Fibroblast of mammary gland (primary cell): ENCODE results near the gene MARCHF9.
A peak's percentile ranks its signal among the peaks of the same experiment; 100 is the strongest.

Experiments used
- DNase-seq: peaks from one replicate; pipeline ENCODE4 v3.0.0-alpha.2; 2010; ENCODE audit warnings: low read depth
- H3K4me3 ChIP-seq: 2 replicates; pipeline ENCODE4 v1.5.1; 2011; ENCODE audit warnings: low read depth, mild to moderate bottlenecking, low read length, moderate library complexity; ENCODE audit not compliant: control insufficient read depth
- CTCF ChIP-seq: conservative IDR thresholded peaks from 2 replicates; pipeline ENCODE4 v1.5.1; 2011; ENCODE audit warnings: low read depth, low read length, inconsistent platforms; ENCODE audit not compliant: control insufficient read depth, insufficient read depth

The MARCHF9 gene

GRCh38 chr12:57803319-57803893, 48.5 kb downstream of the MARCHF9 start:
- H3K4me3 ChIP-seq = no peak overlapping the region
- TF ChIP-seq CTCF = peak; percentile 86
- peak; percentile 51 for DNase-seq

GRCh38 chr12:57806677-57807076, 51.8 kb downstream of the MARCHF9 start:
- no peak for DNase-seq
- no peak overlapping the region for H3K4me3 ChIP-seq
- TF ChIP-seq CTCF = no peak

GRCh38 chr12:57807285-57807684, 52.4 kb downstream of the MARCHF9 start:
- no peak overlapping the region for H3K4me3 ChIP-seq
- TF ChIP-seq CTCF = no peak
- DNase-seq = no peak

- no peak for TF ChIP-seq CTCF
- H3K4me3 ChIP-seq = no peak overlapping the region
- no peak for DNase-seq
Observed at GRCh38 chr12:57808351-57808750, 53.4 kb downstream of the MARCHF9 start.

GRCh38 chr12:57809425-57809824, 54.5 kb downstream of the MARCHF9 start:
- no peak overlapping the region for H3K4me3 ChIP-seq
- TF ChIP-seq CTCF = no peak
- no peak for DNase-seq
